ENCODE data around the gene GALNT18.

- no peak for TF ChIP-seq CTCF (IDR thresholded peaks at IDR 0.05; ENCODE audit: low read depth, low read length, missing input control)
- no peak for TF ChIP-seq REST (IDR thresholded peaks at IDR 0.05)
- TF ChIP-seq NR2F2 (IDR thresholded peaks at IDR 0.05): no peak
- TF ChIP-seq EGR1 (IDR thresholded peaks at IDR 0.05; ENCODE audit: low read depth in 2 of 2): no peak
- TF ChIP-seq MAX (IDR thresholded peaks at IDR 0.05): no peak
- TF ChIP-seq RAD21 (IDR thresholded peaks at IDR 0.05): no peak
- no peak for TF ChIP-seq SP1 (IDR thresholded peaks at IDR 0.05)
- no peak for TF ChIP-seq FOXA1 (IDR thresholded peaks at IDR 0.05)
- no peak for TF ChIP-seq GABPA (IDR thresholded peaks at IDR 0.05 in 1 of 2, conservative IDR thresholded peaks at IDR 0.05 in 1 of 2)
Observed at GRCh38 chr11:11415901-11416300, 205.9 kb downstream of the GALNT18 start.

All from liver (tissue), 3 donors.